Measurements from ENCODE around the gene ST7. TPM values are rescaled to one million over a fixed set of nuclear protein-coding genes. Genes with fewer than 3 reads are reported as not detected.

The ST7 gene
- total and polyA plus RNA-seq, 2 donors (not counting 3 experiments of a cell fraction or from before 2014, with no cell fraction given): 18.6 to 24.9 TPM

DNA sequence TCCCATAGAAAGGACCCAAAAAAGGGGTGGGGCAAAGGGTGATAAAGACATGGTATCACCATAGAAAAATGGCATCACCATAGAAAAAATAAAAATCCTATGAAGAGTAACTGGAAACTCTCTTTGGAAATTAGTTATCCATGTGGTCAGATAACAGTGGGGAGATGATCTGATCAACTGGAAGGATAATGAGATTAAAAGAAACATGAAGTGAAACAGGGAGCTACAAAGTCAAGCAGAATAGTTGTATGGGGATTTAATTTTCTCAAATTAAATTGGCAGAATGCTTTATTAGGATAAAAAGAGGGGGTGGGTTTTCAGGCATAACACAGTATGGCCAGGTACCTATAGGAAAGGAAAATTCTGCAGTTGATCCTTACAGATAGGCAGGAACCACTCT lies 258.3 kb downstream of the ST7 start:
- intact Hi-C loops (cut with micrococcal nuclease): loop anchor here (2.0 to 5.0 kb wide), 3 partner anchors 101 to 506 kb away; no protein-coding TSS in a partner anchor
- H3K9me3 ChIP-seq (replicated peaks; ENCODE audit: control insufficient read depth, insufficient read depth, low read length): no peaks in the 10 kb centered on the region
- dilution Hi-C loops (cut with MboI; ENCODE audit: extremely low pct_ligation_motif_present, low sequenced_read_pairs): no loop called here
- no peaks in the 10 kb centered on the region for H3K9me1 ChIP-seq (replicated peaks; ENCODE audit: control insufficient read depth, extremely low read depth, insufficient read depth, low read length)
- peaks cover 4% of the 10 kb centered on the region for H3K4me1 ChIP-seq (ENCODE audit: control insufficient read depth, extremely low read depth, insufficient read depth, low read length)
- H3K27me3 ChIP-seq (ENCODE audit: control insufficient read depth in 2 of 2, insufficient read depth in 2 of 2, low read length in 2 of 2): no peaks in the 10 kb centered on the region
- no peak overlapping the region for H3K4me3 ChIP-seq (replicated peaks in 1 of 3; ENCODE audit: insufficient read depth in 1 of 3, low read depth in 1 of 3, low read length in 3 of 3)
- ChIA-PET CTCF (interaction anchor here (1.1 to 2.7 kb wide), 2 partner anchors 163 to 227 kb away, joined by 3 to 36 read pairs; no protein-coding TSS in a partner anchor), POLR2A (no interaction called here)
- H3K36me3 ChIP-seq (ENCODE audit: control insufficient read depth in 2 of 2, extremely low read depth in 1 of 2, insufficient read depth in 2 of 2, low read length in 2 of 2): no peaks in the 10 kb centered on the region
- no peak for DNase-seq (ENCODE audit: low read depth, low spot score)
- H2AFZ ChIP-seq (ENCODE audit: low read depth, low read length): no peak overlapping the region
- FAIRE-seq: no peak
- H3K4me2 ChIP-seq (ENCODE audit: insufficient read depth, low read length): no peak overlapping the region
- H4K20me1 ChIP-seq (replicated peaks; ENCODE audit: control insufficient read depth, extremely low read depth, insufficient read depth, low read length): no peaks in the 10 kb centered on the region
- no peak overlapping the region for H3K9ac ChIP-seq (replicated peaks; ENCODE audit: extremely low read depth, insufficient read depth, low read length)
- no peak overlapping the region for H3K27ac ChIP-seq (ENCODE audit: insufficient read depth, low read depth, low read length)
- no peak for TF ChIP-seq MYC (IDR thresholded peaks at IDR 0.05; ENCODE audit: low read depth, low read length)
- TF ChIP-seq POLR2A (IDR thresholded peaks at IDR 0.05; ENCODE audit: low read depth, low read length): no peak
- no peak for TF ChIP-seq GATA2 (IDR thresholded peaks at IDR 0.05; ENCODE audit: insufficient read depth, insufficient read length, low read depth, low read length)
- no peak for TF ChIP-seq EZH2 (IDR thresholded peaks at IDR 0.05; ENCODE audit: borderline replicate concordance, low read depth, low read length, severe bottlenecking)
- TF ChIP-seq, protein P1, sequence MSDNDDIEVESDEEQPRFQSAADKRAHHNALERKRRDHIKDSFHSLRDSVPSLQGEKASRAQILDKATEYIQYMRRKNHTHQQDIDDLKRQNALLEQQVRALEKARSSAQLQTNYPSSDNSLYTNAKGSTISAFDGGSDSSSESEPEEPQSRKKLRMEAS (IDR thresholded peaks at IDR 0.05; ENCODE audit: insufficient read depth, insufficient read length): no peak
- TF ChIP-seq, protein P2, sequence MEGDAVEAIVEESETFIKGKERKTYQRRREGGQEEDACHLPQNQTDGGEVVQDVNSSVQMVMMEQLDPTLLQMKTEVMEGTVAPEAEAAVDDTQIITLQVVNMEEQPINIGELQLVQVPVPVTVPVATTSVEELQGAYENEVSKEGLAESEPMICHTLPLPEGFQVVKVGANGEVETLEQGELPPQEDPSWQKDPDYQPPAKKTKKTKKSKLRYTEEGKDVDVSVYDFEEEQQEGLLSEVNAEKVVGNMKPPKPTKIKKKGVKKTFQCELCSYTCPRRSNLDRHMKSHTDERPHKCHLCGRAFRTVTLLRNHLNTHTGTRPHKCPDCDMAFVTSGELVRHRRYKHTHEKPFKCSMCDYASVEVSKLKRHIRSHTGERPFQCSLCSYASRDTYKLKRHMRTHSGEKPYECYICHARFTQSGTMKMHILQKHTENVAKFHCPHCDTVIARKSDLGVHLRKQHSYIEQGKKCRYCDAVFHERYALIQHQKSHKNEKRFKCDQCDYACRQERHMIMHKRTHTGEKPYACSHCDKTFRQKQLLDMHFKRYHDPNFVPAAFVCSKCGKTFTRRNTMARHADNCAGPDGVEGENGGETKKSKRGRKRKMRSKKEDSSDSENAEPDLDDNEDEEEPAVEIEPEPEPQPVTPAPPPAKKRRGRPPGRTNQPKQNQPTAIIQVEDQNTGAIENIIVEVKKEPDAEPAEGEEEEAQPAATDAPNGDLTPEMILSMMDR (IDR thresholded peaks at IDR 0.05; ENCODE audit: extremely low read depth in 1 of 2, insufficient read depth in 1 of 2, low read depth in 1 of 2, low read length in 2 of 2): no peak
- no peak for TF ChIP-seq POLR2AphosphoS5 (IDR thresholded peaks at IDR 0.05; ENCODE audit: insufficient read depth, low read depth, low read length)
- no peak for TF ChIP-seq FOS (IDR thresholded peaks at IDR 0.05; ENCODE audit: borderline replicate concordance, insufficient read depth, low read length)
- TF ChIP-seq JUN (IDR thresholded peaks at IDR 0.05; ENCODE audit: borderline replicate concordance, insufficient read depth, insufficient read length, low read depth): no peak
- no peaks in the 10 kb centered on the region for H3K79me2 ChIP-seq (ENCODE audit: control insufficient read depth, insufficient read depth, low read length)
- BruUV-seq (replicated peaks): no TSS peak

Measured in endothelial cell of umbilical vein (primary cell).